ENCODE data around the gene LONRF3. TPM values are rescaled to one million over a fixed set of nuclear protein-coding genes. Genes with fewer than 3 reads are reported as not detected.

Gene LONRF3
- total RNA-seq, 1 donor, result 0.36 TPM

- Histone ChIP-seq H3K4me1 (ENCODE audit: insufficient read depth, low read length) (no peaks in the 10 kb centered on the region), H3K4me3 (ENCODE audit: insufficient read depth, low read length) (no peak overlapping the region), H3K36me3 (ENCODE audit: insufficient read depth, low read length) (no peaks in the 10 kb centered on the region), H3K27me3 (ENCODE audit: insufficient read depth, low read length) (no peaks in the 10 kb centered on the region), H3K9me3 (ENCODE audit: low read depth, low read length) (no peaks in the 10 kb centered on the region), H4K20me1 (ENCODE audit: insufficient read depth, low read length) (no peaks in the 10 kb centered on the region), H3K27ac (ENCODE audit: low read depth, low read length) (no peak overlapping the region), H3K79me2 (ENCODE audit: insufficient read depth, low read length) (no peaks in the 10 kb centered on the region), H2AFZ (ENCODE audit: low read length) (no peak overlapping the region), H3K4me2 (ENCODE audit: insufficient read depth, low read length) (no peak overlapping the region)
- TF ChIP-seq, protein P1, sequence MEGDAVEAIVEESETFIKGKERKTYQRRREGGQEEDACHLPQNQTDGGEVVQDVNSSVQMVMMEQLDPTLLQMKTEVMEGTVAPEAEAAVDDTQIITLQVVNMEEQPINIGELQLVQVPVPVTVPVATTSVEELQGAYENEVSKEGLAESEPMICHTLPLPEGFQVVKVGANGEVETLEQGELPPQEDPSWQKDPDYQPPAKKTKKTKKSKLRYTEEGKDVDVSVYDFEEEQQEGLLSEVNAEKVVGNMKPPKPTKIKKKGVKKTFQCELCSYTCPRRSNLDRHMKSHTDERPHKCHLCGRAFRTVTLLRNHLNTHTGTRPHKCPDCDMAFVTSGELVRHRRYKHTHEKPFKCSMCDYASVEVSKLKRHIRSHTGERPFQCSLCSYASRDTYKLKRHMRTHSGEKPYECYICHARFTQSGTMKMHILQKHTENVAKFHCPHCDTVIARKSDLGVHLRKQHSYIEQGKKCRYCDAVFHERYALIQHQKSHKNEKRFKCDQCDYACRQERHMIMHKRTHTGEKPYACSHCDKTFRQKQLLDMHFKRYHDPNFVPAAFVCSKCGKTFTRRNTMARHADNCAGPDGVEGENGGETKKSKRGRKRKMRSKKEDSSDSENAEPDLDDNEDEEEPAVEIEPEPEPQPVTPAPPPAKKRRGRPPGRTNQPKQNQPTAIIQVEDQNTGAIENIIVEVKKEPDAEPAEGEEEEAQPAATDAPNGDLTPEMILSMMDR (IDR thresholded peaks at IDR 0.05; ENCODE audit: extremely low read depth, low read depth, low read length), result no peak
- no peak for DNase-seq (ENCODE audit: insufficient read length, low spot score, missing footprints)
Measured at GRCh38 chrX:118943102-118943501, 31.3 kb upstream of the LONRF3 start.

GRCh38 chrX:118945921-118946320, 28.5 kb upstream of the LONRF3 start:
- Histone ChIP-seq H3K36me3 (ENCODE audit: insufficient read depth, low read length) (no peaks in the 10 kb centered on the region), H3K27ac (ENCODE audit: low read depth, low read length) (no peak overlapping the region), H3K4me1 (ENCODE audit: insufficient read depth, low read length) (no peaks in the 10 kb centered on the region), H2AFZ (ENCODE audit: low read length) (no peak overlapping the region), H3K9me3 (ENCODE audit: low read depth, low read length) (no peaks in the 10 kb centered on the region), H3K4me2 (ENCODE audit: insufficient read depth, low read length) (no peak overlapping the region), H3K4me3 (ENCODE audit: insufficient read depth, low read length) (no peak overlapping the region), H4K20me1 (ENCODE audit: insufficient read depth, low read length) (no peaks in the 10 kb centered on the region), H3K27me3 (ENCODE audit: insufficient read depth, low read length) (no peaks in the 10 kb centered on the region), H3K79me2 (ENCODE audit: insufficient read depth, low read length) (no peaks in the 10 kb centered on the region)
- no peak for DNase-seq (ENCODE audit: insufficient read length, low spot score, missing footprints)
- TF ChIP-seq, protein P1 (IDR thresholded peaks at IDR 0.05; ENCODE audit: extremely low read depth, low read depth, low read length), result no peak

DNA sequence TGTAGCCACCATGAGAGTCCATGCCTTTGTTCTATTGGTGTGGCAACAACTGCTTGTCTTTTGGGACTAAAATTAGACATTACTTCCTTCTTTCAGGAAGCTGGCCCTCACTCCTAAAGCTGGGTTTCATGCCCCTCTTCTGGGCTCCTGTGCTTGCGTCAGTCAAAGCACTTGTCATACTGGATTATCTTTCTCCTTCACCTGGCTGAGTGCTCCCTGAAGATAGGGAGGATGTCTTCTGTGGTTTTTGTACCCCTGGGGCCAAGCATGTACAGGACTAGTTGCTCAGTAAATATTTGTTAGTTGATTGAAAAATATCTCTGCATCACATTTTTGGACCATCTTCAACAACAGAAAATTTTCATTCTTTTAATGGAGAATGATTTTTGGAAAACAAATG, 26.1 kb upstream of the LONRF3 start:
- no peaks in the 10 kb centered on the region for H3K9me3 ChIP-seq (ENCODE audit: low read depth, low read length)
- no peak overlapping the region for H3K4me2 ChIP-seq (ENCODE audit: insufficient read depth, low read length)
- no peak overlapping the region for H2AFZ ChIP-seq (ENCODE audit: low read length)
- no peak for DNase-seq (ENCODE audit: insufficient read length, low spot score, missing footprints)
- no peaks in the 10 kb centered on the region for H3K79me2 ChIP-seq (ENCODE audit: insufficient read depth, low read length)
- H3K36me3 ChIP-seq (ENCODE audit: insufficient read depth, low read length), result no peaks in the 10 kb centered on the region
- H3K4me1 ChIP-seq (ENCODE audit: insufficient read depth, low read length), result no peaks in the 10 kb centered on the region
- H3K27me3 ChIP-seq (ENCODE audit: insufficient read depth, low read length), result no peaks in the 10 kb centered on the region
- no peaks in the 10 kb centered on the region for H4K20me1 ChIP-seq (ENCODE audit: insufficient read depth, low read length)
- no peak overlapping the region for H3K27ac ChIP-seq (ENCODE audit: low read depth, low read length)
- TF ChIP-seq, protein P1 (IDR thresholded peaks at IDR 0.05; ENCODE audit: extremely low read depth, low read depth, low read length), result no peak
- H3K4me3 ChIP-seq (ENCODE audit: insufficient read depth, low read length), result no peak overlapping the region

DNA sequence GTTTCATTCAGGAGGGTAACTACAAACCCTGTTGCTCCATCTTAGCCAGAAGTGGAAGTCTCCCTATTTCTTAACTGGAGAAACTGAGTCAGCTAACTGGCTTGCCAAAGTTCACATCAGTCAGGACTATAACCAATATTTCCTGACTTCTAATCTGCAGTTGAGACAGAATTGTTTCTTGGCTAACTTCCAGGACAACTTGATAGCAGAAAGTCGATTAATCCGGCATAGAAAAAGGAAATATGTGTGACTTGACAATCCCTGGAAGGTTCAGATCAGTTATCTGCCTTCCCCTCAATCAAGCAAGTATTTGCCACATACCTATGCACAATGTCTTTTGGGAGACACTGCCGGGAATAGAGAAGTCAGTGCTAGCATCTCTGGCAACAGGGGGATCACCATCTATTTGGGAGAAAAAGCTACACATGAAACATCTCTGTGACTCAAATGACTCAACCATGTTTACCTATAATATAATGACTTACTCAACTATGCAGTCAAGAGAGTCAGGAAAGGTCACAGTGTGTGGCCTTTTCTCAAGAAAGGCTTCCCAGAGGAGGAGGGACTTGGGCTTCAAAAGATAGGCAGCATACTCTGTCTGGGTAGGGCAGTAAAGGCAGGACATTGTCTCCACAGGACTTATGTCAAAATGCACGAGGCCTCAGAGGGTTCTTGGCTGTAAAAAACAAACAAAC, 12.4 kb upstream of the LONRF3 start:
- no peaks in the 10 kb centered on the region for H3K27me3 ChIP-seq (ENCODE audit: insufficient read depth, low read length)
- H3K27ac ChIP-seq (ENCODE audit: low read depth, low read length), result no peak overlapping the region
- no peak for DNase-seq (ENCODE audit: insufficient read length, low spot score, missing footprints)
- no peaks in the 10 kb centered on the region for H4K20me1 ChIP-seq (ENCODE audit: insufficient read depth, low read length)
- H3K4me3 ChIP-seq (ENCODE audit: insufficient read depth, low read length), result no peak overlapping the region
- H3K36me3 ChIP-seq (ENCODE audit: insufficient read depth, low read length), result no peaks in the 10 kb centered on the region
- no peak overlapping the region for H2AFZ ChIP-seq (ENCODE audit: low read length)
- peaks cover 3% of the 10 kb centered on the region for H3K4me1 ChIP-seq (ENCODE audit: insufficient read depth, low read length)
- TF ChIP-seq, protein P1 (IDR thresholded peaks at IDR 0.05; ENCODE audit: extremely low read depth, low read depth, low read length), result no peak
- no peaks in the 10 kb centered on the region for H3K79me2 ChIP-seq (ENCODE audit: insufficient read depth, low read length)
- no peak overlapping the region for H3K4me2 ChIP-seq (ENCODE audit: insufficient read depth, low read length)
- H3K9me3 ChIP-seq (ENCODE audit: low read depth, low read length), result no peaks in the 10 kb centered on the region
